T-helper 2 cell treated with Interferon-gamma antibody and Interleukin-4, amounts not matched to agents 5 μg/mL and 100 μg/mL, for 36 hours (primary cell): ENCODE results near the gene DCPS.

Experiments used
- DNase-seq: peaks from one replicate; pipeline ENCODE4 v3.0.0; 2021; ENCODE audit warnings: low spot score
- H3K27ac Mint-ChIP-seq: one replicate; pipeline ENCODE4 v1.8.0; 2021; ENCODE audit warnings: mild to moderate bottlenecking, mixed read lengths
- H3K27me3 Mint-ChIP-seq: one replicate; pipeline ENCODE4 v1.8.0; 2021; ENCODE audit warnings: low read depth, mixed read lengths
- H3K36me3 Mint-ChIP-seq: one replicate; pipeline ENCODE4 v1.8.0; 2021; ENCODE audit warnings: low read depth, mixed read lengths
- H3K4me1 Mint-ChIP-seq: one replicate; pipeline ENCODE4 v1.8.0; 2021; ENCODE audit warnings: low read depth, mixed read lengths
- H3K4me3 Mint-ChIP-seq: one replicate; pipeline ENCODE4 v1.8.0; 2022; ENCODE audit warnings: mild to moderate bottlenecking, moderate library complexity, mixed read lengths
- H3K9me3 Mint-ChIP-seq: one replicate; pipeline ENCODE4 v1.8.0; 2021; ENCODE audit warnings: mixed read lengths

DCPS gene

GRCh38 chr11:126279191-126279590 lies 24.7 kb upstream of the DCPS start:
- DNase-seq, result no peak
- Mint-ChIP-seq H3K27ac (no peak overlapping the region), H3K27me3 (no peaks in the 10 kb centered on the region), H3K36me3 (peaks cover 34% of the 10 kb centered on the region), H3K4me1 (peaks cover 27% of the 10 kb centered on the region), H3K4me3 (no peak overlapping the region), H3K9me3 (no peaks in the 10 kb centered on the region)

DNA sequence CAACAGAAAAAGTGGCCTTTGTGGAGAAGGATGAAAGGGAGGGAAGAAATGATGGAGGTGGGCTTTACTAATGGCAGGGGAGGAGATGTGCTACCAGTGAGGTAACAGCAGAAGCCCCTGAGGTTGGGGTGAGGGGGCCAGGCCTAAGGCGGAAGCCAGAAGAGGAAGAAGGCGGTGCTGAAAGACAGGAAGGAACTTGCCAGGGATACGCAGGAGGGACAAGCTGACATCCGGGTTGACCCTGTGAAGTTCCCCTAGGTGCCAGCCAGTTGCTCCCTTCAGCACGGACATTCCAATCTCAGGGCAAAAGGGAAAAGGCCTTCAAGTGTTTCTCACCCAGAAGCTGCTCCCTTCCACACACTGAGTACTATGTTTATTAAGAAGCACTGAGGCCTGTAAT lies 23.3 kb upstream of the DCPS start:
- H3K9me3 Mint-ChIP-seq, result no peaks in the 10 kb centered on the region
- peaks cover 22% of the 10 kb centered on the region for H3K36me3 Mint-ChIP-seq
- H3K27ac Mint-ChIP-seq, result peak overlapping the region; percentile 35
- no peaks in the 10 kb centered on the region for H3K27me3 Mint-ChIP-seq
- H3K4me1 Mint-ChIP-seq, result peaks cover 36% of the 10 kb centered on the region
- no peak for DNase-seq
- peak overlapping the region; percentile 8 for H3K4me3 Mint-ChIP-seq

DNA sequence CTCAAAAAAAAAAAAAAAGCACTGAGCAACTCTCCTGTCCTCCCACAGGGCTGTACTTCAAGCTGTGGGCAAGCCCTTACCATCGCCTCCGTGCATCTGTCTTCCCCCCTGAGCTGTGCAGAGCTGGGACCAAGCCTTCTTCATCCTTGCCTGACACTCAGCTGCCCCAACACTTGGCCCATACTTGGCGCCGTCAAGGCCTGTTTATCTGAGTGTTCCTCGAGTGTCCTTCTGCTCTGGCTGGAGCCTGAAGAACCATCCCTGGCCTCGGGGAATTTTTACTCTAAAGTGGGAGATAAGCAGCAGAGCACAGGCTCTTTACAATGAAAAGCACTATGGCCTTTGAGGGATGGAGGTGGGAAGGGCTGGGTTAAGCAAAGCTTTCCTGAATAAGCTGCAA lies 22.6 kb upstream of the DCPS start:
- Mint-ChIP-seq H3K4me1 (peaks cover 36% of the 10 kb centered on the region), H3K4me3 (peak overlapping the region; percentile 93), H3K27me3 (no peaks in the 10 kb centered on the region), H3K9me3 (no peaks in the 10 kb centered on the region), H3K27ac (peak overlapping the region; percentile 71), H3K36me3 (peaks cover 18% of the 10 kb centered on the region)
- DNase-seq, result no peak

GRCh38 chr11:126281666-126282175 lies 22.1 kb upstream of the DCPS start:
- peaks cover 19% of the 10 kb centered on the region for H3K36me3 Mint-ChIP-seq
- H3K4me1 Mint-ChIP-seq, result peaks cover 36% of the 10 kb centered on the region
- peak overlapping the region; percentile 93 for H3K4me3 Mint-ChIP-seq

GRCh38 chr11:126282361-126282735 lies 21.5 kb upstream of the DCPS start:
- Mint-ChIP-seq H3K4me1 (peaks cover 36% of the 10 kb centered on the region), H3K9me3 (no peaks in the 10 kb centered on the region), H3K36me3 (peaks cover 16% of the 10 kb centered on the region), H3K27ac (peak overlapping the region; percentile 87), H3K4me3 (peak overlapping the region; percentile 93), H3K27me3 (no peaks in the 10 kb centered on the region)
- DNase-seq, result no peak

More at GRCh38 chr11:126281666-126282175, 22.1 kb upstream of the DCPS start:
- Mint-ChIP-seq H3K27me3 (no peaks in the 10 kb centered on the region), H3K27ac (peak overlapping the region; percentile 82), H3K9me3 (no peaks in the 10 kb centered on the region)
- DNase-seq, result no peak

DNA sequence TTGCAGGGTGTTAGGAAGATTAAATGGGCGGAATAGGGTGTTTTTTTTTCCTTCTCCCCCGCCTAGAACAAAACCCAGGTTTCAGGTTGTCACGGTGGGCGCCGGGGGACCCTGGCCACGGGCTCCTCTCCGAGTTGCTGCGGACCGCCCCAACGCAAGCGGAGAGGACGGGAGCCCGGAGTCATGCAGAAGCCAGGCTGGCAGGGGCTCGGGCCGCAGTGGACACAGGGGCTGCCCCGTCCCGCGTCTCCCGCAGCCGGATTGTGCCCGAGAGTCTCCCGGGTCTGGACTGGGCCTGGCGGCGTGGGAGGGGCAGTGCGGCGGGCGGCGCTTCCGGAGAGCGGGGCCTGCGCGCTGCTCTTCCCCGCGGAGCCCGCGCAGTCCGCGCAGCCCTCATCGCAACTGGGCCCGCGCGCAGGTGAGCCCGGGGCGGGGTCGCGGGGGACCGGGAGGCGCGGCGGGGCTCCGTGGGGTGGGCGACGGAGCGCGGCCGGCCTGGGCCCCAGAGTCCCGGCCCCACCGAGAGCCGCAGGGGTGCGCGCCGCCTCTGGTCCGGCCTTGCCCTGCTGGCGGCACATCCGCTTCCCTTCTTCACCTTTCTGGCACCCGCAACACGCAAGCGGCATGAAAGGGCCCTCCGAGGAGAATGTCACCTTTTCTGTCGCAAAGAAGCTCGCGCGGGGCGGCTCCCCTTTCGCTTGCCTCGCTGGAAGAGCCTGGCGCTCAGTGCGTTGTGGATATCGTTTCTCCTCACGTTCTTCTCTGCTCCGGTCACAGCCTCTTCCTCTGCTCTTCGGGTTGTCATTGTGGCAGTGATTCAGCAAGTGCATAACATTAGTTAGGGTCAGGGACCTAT lies 20.9 kb upstream of the DCPS start, which contains the start of gene TIRAP:
TIRAP (plus strand) TSS at position 358 of the 856 bp plus-strand sequence. CDS start 7,802 bp downstream, outside the sequence.
- DNase-seq, result peak; percentile 62
- Mint-ChIP-seq H3K9me3 (no peaks in the 10 kb centered on the region), H3K27ac (peak within 1 kb of the TSS; percentile 87), H3K4me3 (peak within 1 kb of the TSS; percentile 97), H3K36me3 (peaks cover 11% of the 10 kb centered on the region), H3K27me3 (no peaks in the 10 kb centered on the region), H3K4me1 (peaks cover 36% of the 10 kb centered on the region)

- peak overlapping the region; percentile 50 for H3K4me3 Mint-ChIP-seq
- peaks cover 30% of the 10 kb centered on the region for H3K4me1 Mint-ChIP-seq
Measured at GRCh38 chr11:126284829-126285228, 19.0 kb upstream of the DCPS start.

GRCh38 chr11:126288237-126288636 lies 15.6 kb upstream of the DCPS start:
- peaks cover 11% of the 10 kb centered on the region for H3K4me1 Mint-ChIP-seq
- no peaks in the 10 kb centered on the region for H3K27me3 Mint-ChIP-seq
- H3K36me3 Mint-ChIP-seq, result peaks cover 16% of the 10 kb centered on the region
- no peak overlapping the region for H3K27ac Mint-ChIP-seq
- H3K4me3 Mint-ChIP-seq, result no peak overlapping the region
- H3K9me3 Mint-ChIP-seq, result no peaks in the 10 kb centered on the region
- no peak for DNase-seq

More at GRCh38 chr11:126284829-126285228, 19.0 kb upstream of the DCPS start:
- Mint-ChIP-seq H3K27ac (peak overlapping the region; percentile 19), H3K27me3 (no peaks in the 10 kb centered on the region), H3K9me3 (no peaks in the 10 kb centered on the region), H3K36me3 (peaks cover 13% of the 10 kb centered on the region)
- peak; percentile 69 for DNase-seq

DNA sequence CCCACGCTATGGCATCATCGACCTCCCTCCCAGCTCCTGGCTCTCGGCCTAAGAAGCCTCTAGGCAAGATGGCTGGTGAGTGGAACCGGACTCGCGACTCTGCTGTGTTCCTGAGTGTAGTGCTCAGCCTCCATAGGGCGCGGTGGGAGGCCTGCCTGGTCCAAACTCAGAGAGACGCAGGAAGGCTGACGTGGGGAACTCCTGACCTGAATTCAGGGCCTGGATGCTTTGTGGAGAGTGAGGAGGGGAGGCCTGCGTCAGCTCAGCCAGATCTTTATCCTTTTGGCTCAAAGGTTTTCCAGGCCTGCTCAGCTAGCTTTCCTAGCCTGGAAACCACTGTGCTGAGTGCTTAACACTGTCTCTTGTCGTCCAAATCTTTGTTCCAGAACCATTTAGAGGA lies 13.0 kb upstream of the DCPS start:
- Mint-ChIP-seq H3K27me3 (no peaks in the 10 kb centered on the region), H3K27ac (no peak overlapping the region), H3K4me1 (no peaks in the 10 kb centered on the region), H3K36me3 (peaks cover 24% of the 10 kb centered on the region), H3K9me3 (no peaks in the 10 kb centered on the region), H3K4me3 (no peak overlapping the region)
- DNase-seq, result no peak

GRCh38 chr11:126293726-126294125 lies 10.1 kb upstream of the DCPS start:
- H3K36me3 Mint-ChIP-seq, result peaks cover 24% of the 10 kb centered on the region
- DNase-seq, result no peak
- peaks cover 2% of the 10 kb centered on the region for H3K4me1 Mint-ChIP-seq
- no peaks in the 10 kb centered on the region for H3K9me3 Mint-ChIP-seq
- no peak overlapping the region for H3K27ac Mint-ChIP-seq
- no peak overlapping the region for H3K4me3 Mint-ChIP-seq
- H3K27me3 Mint-ChIP-seq, result no peaks in the 10 kb centered on the region

- H3K4me3 Mint-ChIP-seq, result no peak overlapping the region
- H3K27me3 Mint-ChIP-seq, result no peaks in the 10 kb centered on the region
- H3K27ac Mint-ChIP-seq, result peak overlapping the region; percentile 55
- DNase-seq, result no peak
- H3K4me1 Mint-ChIP-seq, result peaks cover 2% of the 10 kb centered on the region
- H3K9me3 Mint-ChIP-seq, result no peaks in the 10 kb centered on the region
- H3K36me3 Mint-ChIP-seq, result peaks cover 20% of the 10 kb centered on the region
Measured at GRCh38 chr11:126297004-126297403, 6.9 kb upstream of the DCPS start.

- no peak for DNase-seq
- Mint-ChIP-seq H3K4me1 (peaks cover 22% of the 10 kb centered on the region), H3K9me3 (no peaks in the 10 kb centered on the region)
Measured at GRCh38 chr11:126304457-126305075, 706 bp downstream of the DCPS start.

DNA sequence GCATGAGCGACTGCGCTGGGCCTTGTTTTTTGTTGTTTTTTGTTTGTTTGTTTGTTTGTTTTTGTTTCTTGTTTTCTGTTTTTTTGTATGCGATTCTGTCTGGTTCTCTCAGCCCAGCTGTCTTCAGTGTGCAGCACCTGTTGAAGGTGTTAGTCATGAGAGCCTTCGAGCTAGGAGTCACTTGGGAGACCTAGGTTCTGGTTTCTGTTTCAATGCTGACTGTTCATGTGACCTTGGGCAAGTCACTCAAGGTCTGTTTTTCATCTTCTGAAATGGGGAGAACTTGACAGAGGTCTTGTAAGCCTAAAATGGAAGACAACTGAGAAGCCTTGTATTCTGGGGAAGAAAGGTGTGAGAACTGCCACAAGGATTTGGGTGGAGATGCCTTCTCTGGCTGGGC lies 1.8 kb downstream of the DCPS start:
- Mint-ChIP-seq H3K27ac (peak overlapping the region; percentile 82), H3K4me1 (peaks cover 27% of the 10 kb centered on the region), H3K27me3 (no peaks in the 10 kb centered on the region), H3K9me3 (no peaks in the 10 kb centered on the region), H3K36me3 (peaks cover 39% of the 10 kb centered on the region), H3K4me3 (peak overlapping the region; percentile 71)
- no peak for DNase-seq

More at GRCh38 chr11:126304457-126305075, 706 bp downstream of the DCPS start:
- H3K27ac Mint-ChIP-seq, result peak overlapping the region; percentile 97
- peaks cover 32% of the 10 kb centered on the region for H3K36me3 Mint-ChIP-seq
- H3K27me3 Mint-ChIP-seq, result no peaks in the 10 kb centered on the region
- H3K4me3 Mint-ChIP-seq, result peak overlapping the region; percentile 98

DNA sequence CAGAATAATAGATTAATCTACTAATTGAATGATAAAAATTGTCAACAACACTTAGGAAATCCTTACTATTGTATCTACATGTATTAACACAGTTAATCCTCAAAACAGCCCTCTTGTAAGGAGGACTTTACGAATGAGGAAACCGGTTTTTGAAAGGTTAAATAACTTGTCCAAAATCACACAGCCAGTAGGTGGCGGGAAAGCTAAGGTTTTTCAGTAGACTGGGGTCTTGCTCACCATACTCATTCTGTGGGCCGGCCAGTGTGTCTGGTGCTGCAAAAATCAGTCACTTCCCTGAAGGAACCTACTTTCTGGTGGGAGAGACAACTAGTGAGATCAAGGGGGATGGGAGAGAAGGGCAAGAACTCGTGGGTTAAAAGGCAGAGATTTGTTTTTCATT lies 3.8 kb downstream of the DCPS start:
- Mint-ChIP-seq H3K27ac (no peak overlapping the region), H3K27me3 (no peaks in the 10 kb centered on the region), H3K36me3 (peaks cover 46% of the 10 kb centered on the region), H3K9me3 (no peaks in the 10 kb centered on the region), H3K4me1 (peaks cover 32% of the 10 kb centered on the region), H3K4me3 (no peak overlapping the region)
- DNase-seq, result no peak
